Forelimb muscle (tissue), 1 donor: ENCODE results near the gene RCC2. TPM values are rescaled to one million over a fixed set of nuclear protein-coding genes. Genes with fewer than 3 reads are reported as not detected.

Experiments
- DNase-seq: peaks from one replicate; pipeline ENCODE4 v3.0.0-alpha.2; 2013; ENCODE audit warnings: low read depth
- polyA plus RNA-seq: library from polyadenylated mRNA; unstranded; fragments of 120-200 nt; gene quantifications from one replicate; pipeline ENCODE4 v1.2.1, GENCODE V29; 2013; ENCODE audit not compliant: insufficient read length

The RCC2 gene
- polyA plus RNA-seq, 1 donor: 30.7 TPM

DNA sequence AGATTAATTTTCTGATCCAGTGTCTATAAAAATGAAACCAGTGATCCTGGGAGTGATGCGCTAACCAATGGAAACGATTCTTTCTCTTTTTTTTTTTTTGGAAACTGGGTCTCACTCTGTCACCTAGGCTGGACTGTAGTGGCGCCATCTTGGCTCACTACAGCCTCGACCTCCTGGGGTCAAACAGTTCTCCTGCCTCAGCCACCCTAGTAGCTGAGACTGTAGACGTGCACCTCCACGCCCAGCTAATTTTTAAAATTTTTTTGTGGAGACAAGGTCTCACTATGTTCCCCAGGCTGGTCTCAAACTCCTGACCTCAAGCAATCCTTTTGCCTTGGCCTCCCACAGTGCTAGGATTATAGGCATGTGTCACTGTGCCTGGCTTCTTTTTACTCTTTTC is 3.4 kb upstream of the RCC2 start:
- DNase-seq: no peak

DNA sequence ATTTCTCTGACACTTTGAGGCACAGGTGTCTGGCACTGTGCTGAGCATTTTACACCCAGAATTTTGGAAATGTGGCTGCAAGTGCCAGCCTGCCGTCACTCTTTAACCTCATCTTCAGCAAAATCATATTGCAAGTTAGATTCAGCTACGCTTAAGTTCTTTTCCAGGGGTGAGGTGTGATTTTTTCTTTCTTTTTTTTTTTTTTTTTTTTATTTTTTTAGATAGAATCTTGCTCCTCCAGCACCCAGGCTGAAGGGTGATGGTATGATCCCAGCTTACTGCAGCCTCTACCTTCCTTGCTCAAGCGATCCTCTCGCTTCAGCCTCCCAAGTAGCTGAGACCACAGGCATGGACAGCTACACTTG is 2.5 kb upstream of the RCC2 start:
- no peak for DNase-seq

DNA sequence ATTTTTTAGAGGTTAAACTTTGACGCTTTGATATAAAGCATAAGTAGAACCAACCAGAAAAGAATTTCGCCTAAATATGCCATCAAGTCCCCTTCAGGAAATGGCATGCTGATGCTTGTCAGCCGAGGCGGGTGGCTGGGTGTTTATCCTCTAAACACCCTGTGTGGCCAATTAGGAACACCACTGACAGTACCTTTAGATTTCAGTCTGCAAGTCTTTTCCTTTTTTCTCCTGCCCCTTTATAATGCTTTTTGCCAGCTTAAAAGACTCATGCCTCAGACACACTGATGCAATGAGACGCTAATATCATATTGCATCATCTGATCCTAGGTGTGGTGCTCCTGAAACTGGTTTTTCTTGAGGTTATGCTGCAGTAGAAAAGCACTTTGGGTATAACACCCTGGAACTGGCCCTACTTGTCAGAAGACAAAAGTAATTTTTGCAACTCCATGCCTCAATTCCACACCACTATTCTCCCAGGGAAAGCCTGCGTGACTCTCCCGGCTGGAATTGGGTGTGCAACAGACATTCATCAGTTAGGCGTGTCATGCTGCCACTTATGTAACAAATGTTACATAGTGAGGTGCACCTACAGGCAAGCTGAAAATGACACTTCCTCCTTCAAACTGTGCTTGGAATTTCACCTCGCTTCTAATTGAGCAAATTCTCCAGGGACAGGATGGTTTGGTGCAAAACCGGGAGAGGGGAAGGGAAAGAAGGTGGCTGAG is 2.0 kb upstream of the RCC2 start:
- no peak for DNase-seq

DNA sequence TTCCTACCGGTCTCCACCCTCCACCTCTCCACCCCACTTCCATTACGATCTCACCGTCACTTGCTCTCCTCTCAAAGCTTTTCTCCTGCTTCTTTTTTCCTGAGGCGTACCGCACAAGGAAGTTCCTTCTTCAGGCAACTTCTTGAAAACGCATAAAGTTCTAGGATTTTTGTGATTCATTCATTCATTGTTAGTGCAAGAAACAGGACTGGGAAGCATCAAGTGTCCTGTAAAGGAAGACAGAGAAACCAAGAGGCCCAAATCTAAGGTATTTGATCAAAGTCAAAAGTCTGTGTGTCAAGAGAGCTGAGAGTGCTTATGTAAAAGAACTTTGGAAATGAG is 1.3 kb upstream of the RCC2 start:
- no peak for DNase-seq

DNA sequence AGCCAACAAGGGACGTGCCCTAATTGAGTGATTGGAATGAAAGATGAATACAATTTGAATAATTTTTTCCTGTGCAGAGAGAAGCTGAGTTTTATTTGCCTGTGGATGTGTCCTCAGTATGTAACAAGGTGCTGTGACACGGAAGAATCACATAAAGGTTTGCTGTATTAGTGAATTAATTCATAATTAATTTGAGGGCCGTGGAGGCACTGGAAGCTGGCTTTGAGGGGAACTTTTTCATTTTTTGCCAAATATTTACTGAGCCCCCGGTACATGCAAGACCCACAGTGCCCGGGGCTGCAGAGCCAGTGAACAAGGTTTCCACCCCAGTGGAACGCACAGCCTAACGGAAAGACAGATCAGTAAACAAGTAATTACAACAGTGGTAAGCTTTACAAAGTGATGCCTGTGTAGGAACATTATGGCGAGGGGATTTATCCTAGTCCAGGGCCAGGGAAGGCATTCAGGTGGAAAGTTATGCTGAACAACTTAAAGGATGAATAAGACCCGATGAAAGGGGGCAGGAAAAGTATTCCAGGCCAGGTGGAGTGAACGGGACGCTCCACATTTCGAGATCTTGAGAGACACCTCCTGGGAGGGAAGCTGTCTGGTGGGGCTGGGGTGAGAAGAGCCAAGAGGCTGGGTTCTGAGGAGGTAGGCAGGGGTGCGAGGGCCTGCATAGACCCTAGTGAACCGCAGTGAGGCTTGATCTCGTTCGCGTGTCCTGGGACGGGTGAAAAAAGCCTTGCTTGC is 773 bp upstream of the RCC2 start:
- DNase-seq: no peak

DNA sequence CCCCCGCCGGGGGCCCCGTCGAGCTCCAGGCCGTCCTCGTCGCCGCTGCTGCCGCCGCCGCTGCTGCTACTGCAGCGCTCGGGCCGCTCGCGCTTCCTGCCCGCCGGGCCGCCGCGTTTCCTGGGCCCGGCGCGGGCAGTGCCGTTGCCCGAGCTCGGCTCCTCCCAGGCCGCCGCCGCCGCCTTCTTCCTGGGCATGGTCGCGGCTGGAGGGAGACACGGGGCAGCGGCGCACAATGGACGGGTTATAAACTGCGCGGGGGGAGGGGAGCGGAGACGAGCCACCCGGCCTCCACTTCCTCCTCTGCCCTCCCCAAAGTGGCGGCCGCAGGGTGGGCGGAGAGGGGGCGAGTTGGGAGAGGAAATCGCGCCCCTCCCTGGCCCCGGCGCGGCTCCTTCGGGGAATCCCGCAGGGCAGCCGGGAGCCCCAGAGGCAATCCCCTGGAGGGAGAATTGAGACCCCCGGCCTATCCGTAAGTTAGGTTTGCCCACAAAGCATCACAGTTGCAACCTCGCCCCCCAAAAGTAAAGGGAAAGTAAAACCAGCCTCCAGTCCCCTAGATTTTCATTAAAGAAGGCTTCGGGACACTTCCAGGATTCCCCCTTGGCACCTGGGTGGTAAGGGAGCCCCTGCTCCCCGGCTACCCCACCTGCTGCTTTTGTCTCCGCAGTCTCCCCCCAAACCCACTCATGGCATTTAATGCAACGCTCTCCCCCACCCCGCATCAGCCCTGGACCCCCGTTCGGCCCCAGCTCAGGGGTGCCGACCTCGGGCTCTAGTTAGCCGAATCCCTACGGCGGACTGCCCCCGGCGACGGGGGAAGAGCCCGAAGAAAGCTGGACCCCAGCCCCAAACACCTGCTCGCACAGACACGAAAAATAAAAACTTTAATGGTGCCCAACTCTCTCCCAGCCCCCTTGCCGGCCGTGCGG is 893 bp downstream of the RCC2 start:
- no peak for DNase-seq

DNA sequence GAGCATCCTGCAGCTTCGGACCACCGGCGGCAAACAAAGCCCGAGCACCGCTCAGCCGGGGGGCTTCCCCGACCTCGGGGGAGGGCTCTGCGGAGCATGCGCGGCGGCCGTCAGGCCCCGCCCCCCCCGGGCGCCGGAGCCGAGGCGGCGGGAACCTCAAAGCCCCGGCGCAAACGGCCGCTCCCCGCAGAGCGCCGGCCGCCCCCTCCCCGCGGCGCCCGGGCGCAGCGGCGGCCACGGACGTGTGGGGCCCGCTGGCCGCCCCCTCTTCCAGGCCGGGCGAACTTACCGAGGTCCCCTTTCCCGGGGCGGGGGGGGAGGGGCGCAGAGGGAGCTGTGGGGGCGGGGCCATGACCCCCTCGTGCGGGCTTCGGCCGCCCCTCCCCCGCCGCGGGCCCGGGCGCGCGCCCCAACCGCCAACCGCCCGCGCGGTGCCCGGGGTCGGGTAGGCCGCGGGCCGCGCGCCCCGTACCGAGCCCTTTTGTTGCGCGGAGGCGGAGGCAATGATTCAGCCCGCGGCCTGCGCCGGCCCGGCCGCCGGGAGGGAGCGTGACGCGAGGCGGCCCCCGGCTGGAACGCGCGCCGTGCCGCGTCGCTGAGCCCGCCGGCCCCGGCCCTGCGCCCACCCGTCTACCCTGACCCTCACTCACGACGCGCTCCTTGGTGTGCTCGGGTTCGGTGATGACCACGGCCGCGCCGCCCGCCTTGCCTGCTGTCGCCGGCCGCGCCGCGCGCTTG is 1.7 kb downstream of the RCC2 start:
- no peak for DNase-seq

DNA sequence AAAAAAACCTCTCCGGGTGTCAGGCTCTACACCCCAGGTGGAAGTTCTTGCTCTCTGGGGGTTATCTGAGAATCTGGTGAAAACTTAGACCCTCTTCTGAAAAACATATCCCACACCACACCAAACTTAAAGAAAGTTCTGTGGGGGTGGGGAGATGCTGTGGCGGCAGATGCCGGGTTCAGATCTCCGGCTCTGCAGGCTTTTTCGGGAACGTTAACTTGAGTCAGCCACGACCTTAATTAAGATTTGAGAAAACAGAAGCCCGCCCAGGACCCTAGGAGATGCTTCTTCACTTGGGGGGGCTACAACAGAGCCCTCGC is 2.3 kb downstream of the RCC2 start:
- DNase-seq: no peak

DNA sequence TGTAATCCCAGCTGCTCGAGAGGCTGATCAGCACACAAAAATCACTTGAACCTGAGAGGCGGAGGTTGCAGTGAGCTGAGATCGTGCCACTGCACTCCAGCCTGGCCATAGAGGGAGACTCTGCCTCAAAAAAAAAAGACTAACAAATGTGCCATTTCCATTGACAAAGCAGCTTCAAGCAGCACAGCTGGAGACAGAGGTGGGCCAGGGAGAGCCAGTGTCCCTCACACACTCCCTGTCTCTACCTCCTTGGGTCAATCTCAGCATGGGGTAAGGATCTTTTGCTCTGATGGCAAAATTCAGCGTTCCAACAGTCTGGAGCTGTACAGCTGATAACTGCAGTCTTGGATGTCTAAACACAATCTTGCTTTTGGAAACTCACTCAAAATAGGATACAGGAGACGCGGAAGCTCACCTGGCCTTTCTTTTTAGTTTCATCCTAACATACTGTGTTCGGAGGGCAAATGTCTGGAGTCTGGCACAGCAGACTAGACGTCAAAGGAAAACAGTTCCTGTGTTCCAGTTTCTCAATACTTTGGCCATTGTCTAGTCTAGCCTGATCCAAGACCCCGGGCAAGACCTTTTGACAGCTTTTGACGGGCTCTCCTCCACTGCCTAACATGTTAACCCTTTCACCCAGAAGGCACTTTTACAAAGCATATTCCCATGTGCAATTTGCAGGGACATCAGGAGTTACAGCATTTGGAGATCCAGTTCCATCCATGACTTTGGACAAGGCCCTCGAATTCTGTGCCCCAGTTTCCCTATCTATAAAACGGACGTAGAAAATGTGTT is 2.9 kb downstream of the RCC2 start:
- DNase-seq: no peak

DNA sequence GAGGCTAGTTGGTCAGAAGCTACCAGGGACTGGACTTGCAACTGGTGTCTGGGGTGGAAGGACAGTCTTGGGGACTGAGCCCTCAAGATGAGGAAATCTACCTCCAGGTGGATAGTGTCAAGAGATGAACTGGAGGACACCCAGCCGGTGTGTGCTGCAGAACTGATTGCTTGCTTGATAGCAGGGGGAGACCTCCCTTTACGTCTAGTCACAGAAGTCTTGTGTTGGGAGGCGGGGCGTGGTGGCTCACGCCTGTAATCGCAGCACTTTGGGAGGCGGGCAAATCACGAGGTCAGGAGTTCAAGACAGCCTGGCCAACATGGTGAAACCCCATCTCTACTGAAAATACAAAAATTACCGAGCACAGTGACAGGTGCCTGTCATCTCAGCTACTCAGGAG is 4.9 kb downstream of the RCC2 start:
- no peak for DNase-seq

DNA sequence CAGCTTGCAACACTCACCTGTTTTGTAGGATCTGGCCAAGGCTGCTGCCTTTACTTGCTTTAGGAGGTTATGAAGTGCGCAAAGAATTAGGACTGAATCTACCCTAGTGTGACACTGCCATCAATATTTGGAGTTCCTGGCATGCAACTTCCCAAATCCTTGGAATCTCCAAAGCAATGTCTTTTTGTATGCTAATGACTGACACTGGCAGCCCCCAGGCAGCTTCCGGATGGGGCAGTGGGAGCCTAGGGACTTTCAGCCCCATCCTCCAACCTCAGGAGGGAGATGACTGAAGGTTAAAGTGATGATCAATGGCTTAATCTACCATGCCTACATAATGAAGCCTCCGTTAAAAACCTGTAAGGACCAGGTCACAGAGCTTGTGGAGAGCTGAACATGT is 5.5 kb downstream of the RCC2 start:
- no peak for DNase-seq

DNA sequence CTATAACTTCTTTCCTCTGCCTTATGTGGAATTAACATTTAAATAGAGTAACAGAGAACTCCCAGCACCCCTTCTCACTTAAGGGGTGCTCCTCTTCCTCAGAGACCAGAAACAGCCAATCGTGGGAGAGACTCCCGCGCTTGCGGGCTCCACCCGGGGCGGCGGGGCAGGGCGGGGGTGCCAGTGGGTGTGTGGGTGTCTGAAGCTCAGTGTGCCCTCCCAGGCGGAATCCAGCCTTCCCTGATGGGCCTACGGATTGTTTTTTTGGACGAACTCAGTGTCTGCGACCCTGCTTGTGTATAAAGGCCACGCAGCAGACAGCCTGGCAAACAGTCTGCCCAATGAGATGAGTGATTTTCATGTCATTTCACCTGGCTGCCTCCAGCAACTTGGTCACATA is 6.2 kb downstream of the RCC2 start:
- DNase-seq: no peak

DNA sequence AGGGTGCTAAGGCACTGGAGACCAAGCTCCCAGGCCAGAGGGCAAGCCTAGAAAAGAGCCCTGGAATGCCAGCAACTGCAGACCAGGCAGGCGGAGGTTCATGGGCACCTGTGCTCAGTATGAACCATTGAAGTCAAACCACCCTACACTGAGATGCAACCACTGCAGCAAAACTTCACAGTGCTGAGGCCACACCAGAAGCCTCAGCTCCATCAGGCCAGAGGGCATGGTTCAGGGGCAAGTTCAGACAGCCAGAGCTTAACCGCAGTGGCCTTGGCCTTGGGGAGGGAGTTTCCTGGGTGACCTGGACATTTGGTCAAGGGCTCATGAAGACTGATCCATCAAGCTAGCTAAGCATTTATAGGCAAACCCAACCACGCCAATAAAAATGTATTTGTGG is 7.1 kb downstream of the RCC2 start:
- DNase-seq: no peak

DNA sequence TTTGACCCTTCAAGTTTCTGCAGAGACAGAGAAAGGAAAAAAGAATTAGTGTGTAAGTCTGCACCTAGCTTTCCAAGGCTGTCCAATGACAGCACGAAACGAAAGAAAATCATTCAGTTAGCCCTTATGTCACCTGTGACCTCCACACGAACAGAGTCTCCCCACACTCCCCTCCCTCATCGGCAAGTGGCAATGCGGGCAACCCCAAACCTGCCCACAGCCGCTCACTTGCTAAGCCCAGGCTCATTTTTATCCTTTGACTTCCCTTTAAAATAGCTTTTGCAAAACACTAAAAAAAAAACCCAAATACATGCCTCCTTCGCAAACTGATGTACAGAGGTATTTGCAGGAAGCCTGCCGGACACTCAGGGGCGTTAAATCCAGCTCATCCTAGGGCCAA is 10.3 kb downstream of the RCC2 start:
- DNase-seq: no peak

DNA sequence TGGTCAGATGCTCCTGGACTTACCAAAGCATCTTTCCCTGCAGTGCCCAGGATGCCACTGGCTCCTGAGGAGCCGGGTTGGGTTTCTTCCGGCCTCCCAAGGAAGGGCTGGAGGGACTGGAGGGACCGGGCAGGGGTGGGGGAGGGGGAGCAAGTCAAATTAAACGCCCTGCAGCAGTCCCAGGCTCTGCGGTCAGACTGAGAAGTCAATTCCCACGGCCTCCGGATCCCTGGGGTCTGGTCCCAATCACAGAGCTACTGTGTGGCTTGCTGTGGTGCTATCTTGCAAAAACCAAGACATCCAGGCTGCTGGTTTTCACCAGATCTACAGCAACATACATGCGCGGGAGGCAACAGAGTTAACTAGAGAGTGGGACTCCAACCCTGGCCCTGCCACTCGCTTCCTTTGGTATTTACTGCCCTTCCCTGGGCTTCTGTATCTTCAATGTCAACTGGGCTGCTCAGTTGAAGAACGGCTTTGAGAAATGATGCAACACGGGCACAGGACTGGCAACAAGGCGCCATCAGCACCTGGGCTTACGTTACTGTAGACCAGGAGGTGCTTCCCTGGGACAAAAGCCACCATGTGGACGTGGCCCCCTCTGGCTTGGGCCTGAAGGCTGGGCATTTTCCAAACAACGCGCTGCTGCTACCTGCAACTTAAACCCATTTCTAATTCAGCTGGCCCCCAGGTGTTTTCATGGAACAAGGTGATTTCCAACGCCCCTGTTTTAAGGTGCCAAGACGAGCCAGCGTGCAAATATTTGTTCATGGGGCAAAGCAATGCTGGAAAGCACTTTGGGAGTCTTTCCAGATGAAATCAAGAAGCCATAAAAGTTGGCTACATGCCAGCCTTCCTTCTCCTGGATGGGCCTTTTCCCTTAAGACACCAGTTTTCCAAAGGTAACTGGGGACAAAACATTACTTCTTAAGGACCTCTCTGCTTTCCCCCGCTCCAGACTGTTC is 11.5 kb downstream of the RCC2 start:
- no peak for DNase-seq

DNA sequence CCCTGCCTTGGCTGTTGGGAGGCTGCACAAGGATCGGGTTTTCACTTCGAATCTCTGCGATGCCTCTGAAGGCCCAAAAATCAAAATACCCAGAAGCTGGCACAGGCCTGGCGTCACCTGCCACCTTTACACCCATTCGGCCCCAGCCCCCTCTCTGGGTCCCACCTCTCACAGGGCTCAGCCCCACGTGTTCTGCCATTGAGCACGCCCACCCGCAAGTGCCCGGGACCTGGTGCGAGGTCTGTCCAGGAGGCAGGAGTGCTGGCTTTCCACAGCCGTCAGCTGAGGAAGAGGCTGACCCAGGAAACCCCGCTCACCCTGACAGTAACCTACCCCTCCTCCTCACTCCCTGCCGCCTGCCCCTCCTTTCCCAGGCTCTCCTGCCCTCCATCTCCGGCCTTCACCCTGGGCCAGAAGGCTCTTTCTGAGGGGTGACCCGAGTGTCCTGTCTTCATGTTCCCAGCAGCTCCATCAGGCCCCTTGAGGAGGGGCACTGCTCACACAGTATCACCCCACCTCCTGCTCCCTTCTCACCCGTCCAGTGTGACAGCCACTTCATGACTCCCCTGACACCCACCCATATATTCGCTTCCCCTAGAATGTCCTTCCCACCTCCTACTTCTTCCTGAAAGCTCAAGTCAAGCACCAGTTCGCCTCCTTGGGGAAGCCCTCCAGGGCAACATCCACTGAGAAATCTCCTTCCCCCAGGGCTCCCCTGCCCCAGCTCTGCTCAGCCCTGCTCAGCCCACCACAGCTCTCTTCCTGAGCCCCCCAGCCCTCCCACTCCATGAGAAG is 13.5 kb downstream of the RCC2 start:
- no peak for DNase-seq

DNA sequence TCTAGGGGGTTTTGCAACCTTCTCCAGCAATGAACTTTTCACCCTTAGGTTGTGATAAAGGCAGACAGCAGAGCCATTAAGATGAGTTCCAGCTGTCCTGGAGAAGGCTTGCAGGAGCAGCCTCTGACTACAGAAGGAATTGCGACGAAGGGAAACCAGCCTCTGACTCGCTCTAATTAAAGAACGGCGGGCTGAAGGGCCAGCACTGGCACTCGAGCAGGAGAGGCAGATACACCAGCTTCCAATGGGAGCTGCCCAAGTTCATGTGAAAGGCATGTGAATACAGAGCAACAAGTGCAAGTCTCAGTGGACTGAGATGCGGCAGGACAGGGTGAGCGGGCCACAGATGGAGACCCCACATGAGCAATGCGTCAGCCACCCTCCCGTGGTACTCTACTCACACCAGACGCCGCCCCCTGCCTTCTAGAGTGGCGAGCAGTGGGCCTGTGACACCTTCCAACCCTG is 15.7 kb downstream of the RCC2 start:
- no peak for DNase-seq

DNA sequence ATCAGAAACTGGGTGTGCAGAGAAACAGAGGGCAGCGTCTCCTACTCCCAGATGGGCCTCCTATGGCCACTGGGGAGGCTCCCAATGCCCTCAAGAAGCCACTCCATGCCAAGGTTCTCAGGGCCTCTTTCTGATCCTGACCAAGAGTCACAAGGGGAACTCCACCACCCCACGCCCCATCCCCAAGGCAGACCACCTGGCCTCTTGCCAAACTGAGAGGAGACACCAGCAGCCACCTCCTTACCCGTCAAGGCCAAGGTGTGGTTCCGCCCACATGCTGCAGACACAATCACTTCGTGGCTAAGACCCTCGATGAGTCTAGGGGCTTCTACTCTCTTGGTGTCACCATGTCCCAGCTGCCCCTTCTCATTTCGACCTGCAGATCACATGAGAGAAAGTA is 17.0 kb downstream of the RCC2 start:
- DNase-seq: no peak

DNA sequence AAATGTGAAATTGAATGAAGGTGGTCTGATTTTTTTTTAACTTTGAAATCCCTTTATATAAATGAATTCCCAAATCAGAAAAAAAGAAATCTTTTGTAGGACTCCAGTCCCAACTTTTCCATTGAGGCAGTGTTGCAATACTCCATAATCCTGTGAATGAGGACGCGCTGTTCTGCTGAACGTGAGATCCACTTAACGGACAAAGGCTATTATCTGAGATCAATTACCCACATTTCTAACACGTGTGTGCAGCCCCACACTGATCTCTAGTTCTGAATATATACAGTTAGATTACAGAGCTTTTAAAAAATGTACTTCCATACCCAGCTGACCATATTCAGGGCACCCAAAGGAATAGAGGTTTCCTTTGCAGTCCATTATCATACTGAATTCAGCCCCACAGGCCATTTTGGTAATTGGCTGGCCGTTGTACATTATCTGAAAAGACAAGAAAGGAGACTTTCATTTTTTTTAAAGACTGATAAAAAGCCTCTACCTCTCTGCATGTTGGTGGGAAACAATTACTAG is 19.0 kb downstream of the RCC2 start:
- DNase-seq: no peak
